Suprapubic skin (tissue), 4 donors: ENCODE results near the gene ANOS1. TPM values are rescaled to one million over a fixed set of nuclear protein-coding genes. Genes with fewer than 3 reads are reported as not detected.

ENCODE experiments used
- DNase-seq, 2 donors: peaks; one replicate each; pipeline ENCODE4 v3.0.0-alpha.2; 2019; ENCODE audit warnings: low spot score in 2 of 2
- H3K27ac ChIP-seq: fragments of 200-600 bp; sonication (generic); one replicate; pipeline ENCODE4 v1.5.1; 2019
- H3K27me3 ChIP-seq: fragments of 200-600 bp; sonication (generic); one replicate; pipeline ENCODE4 v1.5.1; 2019
- H3K36me3 ChIP-seq: fragments of 200-600 bp; sonication (generic); one replicate; pipeline ENCODE4 v1.5.1; 2019
- H3K4me1 ChIP-seq: fragments of 200-600 bp; sonication (generic); one replicate; pipeline ENCODE4 v1.5.1; 2019
- H3K4me3 ChIP-seq: fragments of 200-600 bp; sonication (generic); one replicate; pipeline ENCODE4 v1.5.1; 2019; ENCODE audit warnings: mild to moderate bottlenecking
- H3K9me3 ChIP-seq: fragments of 200-600 bp; sonication (generic); one replicate; pipeline ENCODE4 v1.5.1; 2019
- CTCF ChIP-seq, 2 donors: fragments of 200-600 bp in 1 of 2; fragments of 450-650 bp in 1 of 2; sonication (generic) in 1 of 2; IDR thresholded peaks; one replicate each; pipeline ENCODE4 v1.5.1; 2016 to 2019; ENCODE audit warnings: antibody characterized with exemption in 2 of 2, mild to moderate bottlenecking in 1 of 2, moderate library complexity in 1 of 2
- EP300 ChIP-seq: sonication (generic); formaldehyde crosslinking; IDR thresholded peaks from one replicate; pipeline ENCODE4 v1.6.1; 2017; ENCODE audit warnings: antibody characterized with exemption
- POLR2A ChIP-seq, 2 donors: fragments of 450-650 bp; IDR thresholded peaks; one replicate each; pipeline ENCODE4 v1.6.1; 2017; ENCODE audit warnings: antibody characterized with exemption in 2 of 2, mild to moderate bottlenecking in 2 of 2, moderate library complexity in 2 of 2
- POLR2AphosphoS5 ChIP-seq, 3 donors: sonication (generic); formaldehyde crosslinking; IDR thresholded peaks; one replicate each; pipeline ENCODE4 v1.6.1; 2017; ENCODE audit warnings: antibody characterized with exemption in 3 of 3
- WGBS: methylation state at CpG from one replicate; pipeline ENCODE4 v1.1.5; 2018; 5-methylcytosine and 5-hydroxymethylcytosine counted together
- total RNA-seq, 4 donors: library from RNA; depleted of rRNA; stranded (reverse); fragments of >200 nt; gene quantifications; one replicate each; pipeline ENCODE4 v1.1.0, GENCODE V29; 2016

ANOS1 gene
- total RNA-seq, 4 donors from 2014 or later = 3.8 to 9.7 (median 5.7) TPM

GRCh38 chrX:8586953-8587352 lies 145.0 kb downstream of the ANOS1 start:
- no peaks in the 10 kb centered on the region for H3K27me3 ChIP-seq
- TF ChIP-seq POLR2AphosphoS5 (IDR thresholded peaks at IDR 0.05) = no peak
- TF ChIP-seq EP300 = no peak
- no peak for TF ChIP-seq POLR2A (IDR thresholded peaks at IDR 0.05)
- TF ChIP-seq CTCF (IDR thresholded peaks at IDR 0.05) = no peak
- no peak for DNase-seq
- H3K9me3 ChIP-seq = no peaks in the 10 kb centered on the region
- H3K27ac ChIP-seq = no peak overlapping the region
- H3K4me3 ChIP-seq = no peak overlapping the region
- no peaks in the 10 kb centered on the region for H3K4me1 ChIP-seq
- no peaks in the 10 kb centered on the region for H3K36me3 ChIP-seq

- Histone ChIP-seq H3K9me3 (no peaks in the 10 kb centered on the region), H3K36me3 (no peaks in the 10 kb centered on the region), H3K27me3 (no peaks in the 10 kb centered on the region), H3K4me1 (no peaks in the 10 kb centered on the region), H3K4me3 (no peak overlapping the region), H3K27ac (no peak overlapping the region)
- 60% methylated on average over 5 of the region's 5 CpGs for WGBS
- TF ChIP-seq CTCF (IDR thresholded peaks at IDR 0.05) (no peak), POLR2AphosphoS5 (IDR thresholded peaks at IDR 0.05) (no peak), POLR2A (IDR thresholded peaks at IDR 0.05) (no peak), EP300 (no peak)
- no peak for DNase-seq
Measured at GRCh38 chrX:8579602-8580001, 152.3 kb downstream of the ANOS1 start.

GRCh38 chrX:8576821-8577220 lies 155.1 kb downstream of the ANOS1 start:
- Histone ChIP-seq H3K27me3 (no peaks in the 10 kb centered on the region), H3K4me1 (no peaks in the 10 kb centered on the region), H3K9me3 (no peaks in the 10 kb centered on the region), H3K4me3 (no peak overlapping the region), H3K27ac (no peak overlapping the region), H3K36me3 (no peaks in the 10 kb centered on the region)
- WGBS = 92% methylated on average over 3 of the region's 3 CpGs
- TF ChIP-seq CTCF (IDR thresholded peaks at IDR 0.05) = no peak
- TF ChIP-seq POLR2A (IDR thresholded peaks at IDR 0.05) = no peak
- no peak for DNase-seq

- 63% methylated on average over 8 of the region's 8 CpGs for WGBS
- DNase-seq = no peak
- no peaks in the 10 kb centered on the region for H3K4me1 ChIP-seq
- no peak overlapping the region for H3K27ac ChIP-seq
- TF ChIP-seq CTCF (IDR thresholded peaks at IDR 0.05) = no peak
- no peak for TF ChIP-seq EP300
- TF ChIP-seq POLR2AphosphoS5 (IDR thresholded peaks at IDR 0.05) = no peak
- TF ChIP-seq POLR2A (IDR thresholded peaks at IDR 0.05) = no peak
- no peaks in the 10 kb centered on the region for H3K27me3 ChIP-seq
- H3K4me3 ChIP-seq = no peak overlapping the region
- H3K9me3 ChIP-seq = no peaks in the 10 kb centered on the region
- H3K36me3 ChIP-seq = no peaks in the 10 kb centered on the region
Measured at GRCh38 chrX:8565729-8566128, 166.2 kb downstream of the ANOS1 start.

GRCh38 chrX:8548446-8548845 lies 183.5 kb downstream of the ANOS1 start:
- 53% methylated on average over 1 of the region's 1 CpG for WGBS
- H3K36me3 ChIP-seq = no peaks in the 10 kb centered on the region
- H3K27me3 ChIP-seq = no peaks in the 10 kb centered on the region
- no peaks in the 10 kb centered on the region for H3K4me1 ChIP-seq
- DNase-seq = no peak
- no peak overlapping the region for H3K4me3 ChIP-seq
- H3K27ac ChIP-seq = no peak overlapping the region
- TF ChIP-seq EP300 (no peak), POLR2AphosphoS5 (IDR thresholded peaks at IDR 0.05) (no peak), POLR2A (IDR thresholded peaks at IDR 0.05) (no peak), CTCF (IDR thresholded peaks at IDR 0.05) (no peak)
- H3K9me3 ChIP-seq = no peaks in the 10 kb centered on the region
